ENCODE results near the gene MC2R. TPM values are rescaled to one million over a fixed set of nuclear protein-coding genes. Genes with fewer than 3 reads are reported as not detected.

Gene MC2R
- polyA plus RNA-seq, 1 donor from 2014 or later, result not detected

DNA sequence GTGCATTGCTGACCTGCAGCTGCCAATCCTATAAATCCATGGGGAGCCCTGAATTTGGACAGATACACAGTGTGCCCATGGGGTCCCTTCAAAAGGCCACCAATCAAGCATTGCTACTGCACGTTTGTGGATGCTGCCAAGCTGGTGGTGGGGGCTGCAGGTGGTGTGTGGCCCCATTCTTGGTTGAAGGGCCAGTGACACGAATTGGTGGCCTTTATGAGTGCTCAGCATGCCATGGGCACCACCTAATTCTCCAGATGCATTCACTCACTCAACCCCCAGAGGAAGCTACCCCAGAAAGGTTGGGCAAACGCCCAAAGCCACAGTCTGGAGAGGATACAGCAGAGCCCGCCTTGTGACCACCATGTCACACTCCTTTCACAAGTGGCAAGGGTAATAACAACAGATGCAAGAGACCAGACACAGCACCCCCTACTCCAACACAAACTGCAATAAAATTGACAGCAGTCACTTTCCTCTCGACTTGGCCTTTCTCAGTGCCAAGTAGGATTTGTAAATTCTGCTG lies 27.1 kb downstream of the MC2R start:
- H3F3A ChIP-seq (ENCODE audit: insufficient read depth, low read length, poor library complexity, severe bottlenecking), result no peaks in the 10 kb centered on the region
- H3K4me3 ChIP-seq (ENCODE audit: low read length), result no peak overlapping the region
- no peaks in the 10 kb centered on the region for H3K36me3 ChIP-seq (ENCODE audit: insufficient read depth, low read length)
- no peaks in the 10 kb centered on the region for H3K27me3 ChIP-seq (ENCODE audit: insufficient read depth, low read depth, low read length)
- H3K9me3 ChIP-seq (ENCODE audit: low read length), result no peaks in the 10 kb centered on the region
- TF ChIP-seq SMC3 (conservative IDR thresholded peaks at IDR 0.05; ENCODE audit: poor library complexity), result no peak
- TF ChIP-seq EZH2 (IDR thresholded peaks at IDR 0.05; ENCODE audit: borderline replicate concordance, insufficient read depth, low read length, poor library complexity, severe bottlenecking), result no peak
- no peak for TF ChIP-seq EP300 (conservative IDR thresholded peaks at IDR 0.05; ENCODE audit: poor library complexity, severe bottlenecking)
- TF ChIP-seq POLR2AphosphoS5 (IDR thresholded peaks at IDR 0.05), result no peak
- no peak for TF ChIP-seq RAD21 (conservative IDR thresholded peaks at IDR 0.05)
- TF ChIP-seq, protein P1, sequence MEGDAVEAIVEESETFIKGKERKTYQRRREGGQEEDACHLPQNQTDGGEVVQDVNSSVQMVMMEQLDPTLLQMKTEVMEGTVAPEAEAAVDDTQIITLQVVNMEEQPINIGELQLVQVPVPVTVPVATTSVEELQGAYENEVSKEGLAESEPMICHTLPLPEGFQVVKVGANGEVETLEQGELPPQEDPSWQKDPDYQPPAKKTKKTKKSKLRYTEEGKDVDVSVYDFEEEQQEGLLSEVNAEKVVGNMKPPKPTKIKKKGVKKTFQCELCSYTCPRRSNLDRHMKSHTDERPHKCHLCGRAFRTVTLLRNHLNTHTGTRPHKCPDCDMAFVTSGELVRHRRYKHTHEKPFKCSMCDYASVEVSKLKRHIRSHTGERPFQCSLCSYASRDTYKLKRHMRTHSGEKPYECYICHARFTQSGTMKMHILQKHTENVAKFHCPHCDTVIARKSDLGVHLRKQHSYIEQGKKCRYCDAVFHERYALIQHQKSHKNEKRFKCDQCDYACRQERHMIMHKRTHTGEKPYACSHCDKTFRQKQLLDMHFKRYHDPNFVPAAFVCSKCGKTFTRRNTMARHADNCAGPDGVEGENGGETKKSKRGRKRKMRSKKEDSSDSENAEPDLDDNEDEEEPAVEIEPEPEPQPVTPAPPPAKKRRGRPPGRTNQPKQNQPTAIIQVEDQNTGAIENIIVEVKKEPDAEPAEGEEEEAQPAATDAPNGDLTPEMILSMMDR (IDR thresholded peaks at IDR 0.05; ENCODE audit: poor library complexity, severe bottlenecking), result no peak
- TF ChIP-seq, protein P2, sequence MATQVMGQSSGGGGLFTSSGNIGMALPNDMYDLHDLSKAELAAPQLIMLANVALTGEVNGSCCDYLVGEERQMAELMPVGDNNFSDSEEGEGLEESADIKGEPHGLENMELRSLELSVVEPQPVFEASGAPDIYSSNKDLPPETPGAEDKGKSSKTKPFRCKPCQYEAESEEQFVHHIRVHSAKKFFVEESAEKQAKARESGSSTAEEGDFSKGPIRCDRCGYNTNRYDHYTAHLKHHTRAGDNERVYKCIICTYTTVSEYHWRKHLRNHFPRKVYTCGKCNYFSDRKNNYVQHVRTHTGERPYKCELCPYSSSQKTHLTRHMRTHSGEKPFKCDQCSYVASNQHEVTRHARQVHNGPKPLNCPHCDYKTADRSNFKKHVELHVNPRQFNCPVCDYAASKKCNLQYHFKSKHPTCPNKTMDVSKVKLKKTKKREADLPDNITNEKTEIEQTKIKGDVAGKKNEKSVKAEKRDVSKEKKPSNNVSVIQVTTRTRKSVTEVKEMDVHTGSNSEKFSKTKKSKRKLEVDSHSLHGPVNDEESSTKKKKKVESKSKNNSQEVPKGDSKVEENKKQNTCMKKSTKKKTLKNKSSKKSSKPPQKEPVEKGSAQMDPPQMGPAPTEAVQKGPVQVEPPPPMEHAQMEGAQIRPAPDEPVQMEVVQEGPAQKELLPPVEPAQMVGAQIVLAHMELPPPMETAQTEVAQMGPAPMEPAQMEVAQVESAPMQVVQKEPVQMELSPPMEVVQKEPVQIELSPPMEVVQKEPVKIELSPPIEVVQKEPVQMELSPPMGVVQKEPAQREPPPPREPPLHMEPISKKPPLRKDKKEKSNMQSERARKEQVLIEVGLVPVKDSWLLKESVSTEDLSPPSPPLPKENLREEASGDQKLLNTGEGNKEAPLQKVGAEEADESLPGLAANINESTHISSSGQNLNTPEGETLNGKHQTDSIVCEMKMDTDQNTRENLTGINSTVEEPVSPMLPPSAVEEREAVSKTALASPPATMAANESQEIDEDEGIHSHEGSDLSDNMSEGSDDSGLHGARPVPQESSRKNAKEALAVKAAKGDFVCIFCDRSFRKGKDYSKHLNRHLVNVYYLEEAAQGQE (IDR thresholded peaks at IDR 0.05; ENCODE audit: borderline replicate concordance), result no peak
- no peak for TF ChIP-seq TAF1 (IDR thresholded peaks at IDR 0.05; ENCODE audit: low read depth)
- H3K9me2 ChIP-seq (ENCODE audit: insufficient read depth, low read length), result no peaks in the 10 kb centered on the region
- no peaks in the 10 kb centered on the region for H3K79me2 ChIP-seq (replicated peaks; ENCODE audit: insufficient read depth, low read length)
- H2AFZ ChIP-seq (ENCODE audit: low read depth, low read length), result no peak overlapping the region
- H4K20me1 ChIP-seq (ENCODE audit: insufficient read depth), result no peaks in the 10 kb centered on the region
- H3K27ac ChIP-seq (ENCODE audit: low read length), result no peak overlapping the region
- no peak overlapping the region for H3K4me2 ChIP-seq (ENCODE audit: low read length)
- H3K9ac ChIP-seq (ENCODE audit: low read length), result no peak overlapping the region

DNA sequence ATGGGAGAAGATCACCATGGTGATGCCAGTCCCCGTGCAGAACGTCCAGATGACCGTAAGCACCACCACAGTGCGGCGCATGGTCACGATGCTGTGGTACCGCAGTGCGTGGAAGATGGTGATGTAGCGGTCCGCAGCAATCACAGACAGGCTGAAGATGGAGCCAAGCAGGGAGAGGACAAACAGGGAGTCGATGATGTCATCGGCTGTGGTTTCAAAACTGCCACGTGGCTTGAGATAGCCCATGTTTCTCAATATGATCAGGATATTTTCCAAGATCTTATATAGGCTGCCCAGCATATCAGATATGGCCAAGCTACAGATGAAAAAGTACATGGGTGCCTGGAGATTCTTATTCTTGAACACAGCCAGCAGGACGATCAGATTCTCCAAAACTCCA lies 30.3 kb downstream of the MC2R start:
- Histone ChIP-seq H3K79me2 (replicated peaks; ENCODE audit: insufficient read depth, low read length) (no peaks in the 10 kb centered on the region), H3K9me3 (ENCODE audit: low read length) (no peaks in the 10 kb centered on the region), H2AFZ (ENCODE audit: low read depth, low read length) (no peak overlapping the region), H3F3A (ENCODE audit: insufficient read depth, low read length, poor library complexity, severe bottlenecking) (no peaks in the 10 kb centered on the region), H3K36me3 (ENCODE audit: insufficient read depth, low read length) (no peaks in the 10 kb centered on the region), H3K9ac (ENCODE audit: low read length) (no peak overlapping the region), H3K27ac (ENCODE audit: low read length) (no peak overlapping the region), H3K4me2 (ENCODE audit: low read length) (no peak overlapping the region), H3K4me3 (ENCODE audit: low read length) (no peak overlapping the region), H3K27me3 (ENCODE audit: insufficient read depth, low read depth, low read length) (no peaks in the 10 kb centered on the region), H3K9me2 (ENCODE audit: insufficient read depth, low read length) (no peaks in the 10 kb centered on the region), H4K20me1 (ENCODE audit: insufficient read depth) (no peaks in the 10 kb centered on the region)
- TF ChIP-seq, protein P1 (IDR thresholded peaks at IDR 0.05; ENCODE audit: poor library complexity, severe bottlenecking), result no peak
- TF ChIP-seq EP300 (conservative IDR thresholded peaks at IDR 0.05; ENCODE audit: poor library complexity, severe bottlenecking) (no peak), RAD21 (conservative IDR thresholded peaks at IDR 0.05) (no peak)
